Left lobe of liver (tissue), 2 donors: ENCODE measurements around the gene TM9SF3. TPM values are rescaled to one million over a fixed set of nuclear protein-coding genes. Genes with fewer than 3 reads are reported as not detected.
"Not testable (repeated sequence)": the region's sequence is repeated elsewhere in the genome, so short reads cannot be mapped to it uniquely, and the experiment has no call there.

Source experiments
- ATAC-seq: fragments of 200-7000 bp; cut with Tn5 transposase; one replicate; pipeline ENCODE4 v1.9.1; 2020; ENCODE audit warnings: mild to moderate bottlenecking, moderate library complexity
- DNase-seq: peaks from one replicate; pipeline ENCODE4 v3.0.0-alpha.2; 2020; ENCODE audit warnings: low spot score
- total RNA-seq: library from RNA; stranded (reverse); gene quantifications from one replicate; pipeline ENCODE4 v1.2.1, GENCODE V29; 2021
- donor health status: DM: no; HTN: no; CAD: no; lungs with moderate emphysema.
- donor health status: DM: no; HTN: yes; CAD: no.

The TM9SF3 gene
- total RNA-seq, 1 donor from 2014 or later, result 69.7 TPM

DNA sequence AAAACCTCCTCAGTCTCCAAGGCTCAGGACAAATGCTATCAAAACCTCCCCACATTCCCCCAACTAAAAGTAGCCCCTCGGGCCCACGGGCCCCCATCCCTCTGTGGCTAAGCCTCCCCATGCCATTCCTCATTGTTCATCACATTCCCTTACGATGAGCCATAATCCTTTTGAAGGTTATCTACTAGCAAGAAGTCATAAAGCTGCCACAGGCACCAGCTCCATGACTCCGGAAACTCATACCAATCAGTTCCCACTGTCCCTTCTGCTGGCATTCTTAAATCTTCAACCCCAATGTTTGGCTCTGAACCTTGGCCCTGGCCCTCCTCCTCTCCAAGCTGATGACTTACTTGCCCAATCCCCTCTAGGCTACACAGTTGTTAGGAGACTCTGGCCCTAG is 19.4 kb upstream of the TM9SF3 start:
- no peak for ATAC-seq
- DNase-seq, result no peak

DNA sequence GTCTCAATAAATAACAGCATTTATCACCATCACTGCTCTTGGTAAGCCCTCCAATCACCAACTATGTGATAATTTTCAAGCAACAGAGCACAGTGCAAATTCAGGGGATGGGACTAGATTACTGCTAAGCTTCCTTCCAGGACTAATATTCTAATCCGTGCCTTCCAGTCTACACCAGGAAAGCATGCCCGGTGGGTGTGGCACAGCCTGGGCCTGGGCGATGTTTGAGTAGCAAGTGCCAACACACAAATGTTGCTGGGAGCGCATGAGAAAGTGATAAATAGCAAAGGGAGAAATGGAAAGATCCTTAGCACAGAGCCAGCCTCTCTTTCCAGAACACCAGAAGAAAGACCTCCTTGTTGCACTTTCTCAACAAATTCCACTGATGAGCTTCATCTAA is 13.5 kb upstream of the TM9SF3 start:
- ATAC-seq (no peak), DNase-seq (no peak)

DNA sequence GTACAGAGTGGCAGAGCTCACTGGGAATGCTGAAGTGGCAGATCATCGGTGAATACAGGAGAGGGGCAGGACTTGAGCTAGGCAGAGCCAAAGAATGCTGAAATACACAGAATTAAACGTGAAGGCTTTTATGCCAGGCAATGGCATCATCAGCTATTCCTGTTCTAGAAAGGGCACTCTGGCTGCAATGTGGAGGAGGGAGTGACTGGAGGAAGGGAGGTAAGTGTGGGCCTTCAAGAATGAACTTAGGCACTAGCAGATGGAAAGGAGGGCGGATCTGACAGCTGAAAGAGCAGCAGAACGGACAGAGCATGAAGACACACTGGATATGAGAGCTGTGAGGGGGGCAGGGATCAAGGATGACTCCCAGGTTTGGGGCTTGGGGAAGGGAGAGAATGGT is 12.0 kb upstream of the TM9SF3 start:
- ATAC-seq, result no peak
- no peak for DNase-seq

DNA sequence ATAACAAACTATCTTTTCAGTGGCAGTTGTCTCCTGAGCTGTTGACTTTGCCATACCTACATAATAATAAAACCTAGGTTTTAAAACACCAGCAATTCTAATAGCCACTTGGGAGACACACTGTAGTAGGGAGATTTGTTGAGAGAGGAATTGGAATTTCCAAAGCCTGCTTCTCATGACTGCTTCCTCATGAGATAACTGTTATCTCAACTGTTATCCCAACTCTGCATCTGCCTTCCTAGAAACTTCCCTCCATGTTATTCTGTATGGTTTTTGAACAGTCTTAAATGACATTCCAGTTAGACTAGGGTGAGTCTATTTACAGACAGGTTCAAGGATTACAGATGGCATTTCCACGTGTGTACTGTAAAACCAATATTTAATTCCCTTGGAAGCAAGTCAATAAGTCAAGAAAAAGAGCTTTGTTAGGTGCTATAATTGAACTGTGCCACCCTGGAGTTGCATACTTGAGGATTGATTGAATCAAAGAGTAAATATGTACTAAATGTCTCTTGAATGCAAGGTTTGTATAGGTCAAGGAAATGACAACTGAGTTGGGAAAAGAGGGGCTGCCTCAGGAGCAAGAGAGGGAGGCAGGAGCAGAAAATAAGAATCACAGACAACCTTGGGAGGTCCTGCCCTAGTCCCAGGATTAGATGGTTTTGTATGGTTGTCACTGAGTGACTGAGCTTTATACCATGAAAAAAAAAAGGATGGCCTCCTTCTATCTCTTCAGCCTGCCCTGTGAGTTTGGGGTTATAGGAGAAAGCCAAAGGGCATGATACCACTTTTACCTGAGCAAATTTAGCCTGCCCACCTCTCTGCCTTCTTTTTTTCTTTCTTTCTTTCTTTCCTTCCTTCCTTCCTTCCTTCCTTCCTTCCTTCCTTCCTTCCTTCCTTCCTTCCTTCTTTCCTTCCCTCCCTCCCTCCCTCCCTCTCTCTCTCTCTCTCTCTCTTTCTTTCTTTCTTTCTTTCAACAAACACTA is 9.9 kb upstream of the TM9SF3 start:
- no peak for DNase-seq
- no peak for ATAC-seq

DNA sequence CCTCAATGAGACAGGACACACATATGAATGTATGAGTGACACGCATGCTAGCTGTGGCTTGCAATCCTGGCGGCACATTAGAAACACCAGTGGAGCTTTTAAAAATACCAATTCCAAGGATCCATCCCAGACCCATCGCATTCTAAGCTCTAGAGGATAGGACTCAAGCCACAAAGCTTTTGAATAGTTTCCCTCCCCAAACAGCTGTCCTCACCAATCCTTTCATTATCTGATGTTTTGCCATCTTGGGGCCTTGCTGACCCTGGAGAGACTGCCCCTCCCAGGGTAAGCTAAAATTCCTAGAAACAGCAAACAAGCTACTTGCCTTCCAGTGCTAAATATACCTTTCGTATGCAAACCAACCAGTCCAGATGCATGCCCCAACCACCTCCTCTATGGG is 8.9 kb upstream of the TM9SF3 start:
- DNase-seq (no peak), ATAC-seq (no peak)

DNA sequence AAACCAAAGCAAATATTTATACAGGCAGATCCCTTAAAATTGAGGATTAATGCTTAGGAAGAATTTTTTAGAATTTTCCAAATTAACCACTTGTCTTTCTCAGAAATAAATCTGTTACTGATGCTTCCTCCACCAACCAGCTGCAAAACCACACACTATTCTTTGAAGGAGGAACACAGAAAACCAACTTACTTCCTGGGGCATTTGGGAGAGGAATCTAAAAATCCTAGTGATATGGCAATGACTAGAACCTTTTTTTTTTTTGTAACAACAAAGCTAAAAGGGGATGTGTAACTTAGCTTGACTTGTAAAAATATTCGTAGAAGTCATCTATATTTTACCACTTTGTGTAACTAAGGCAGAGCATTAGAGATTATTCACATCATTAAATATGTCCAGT is 5.1 kb upstream of the TM9SF3 start:
- DNase-seq (no peak), ATAC-seq (no peak)

DNA sequence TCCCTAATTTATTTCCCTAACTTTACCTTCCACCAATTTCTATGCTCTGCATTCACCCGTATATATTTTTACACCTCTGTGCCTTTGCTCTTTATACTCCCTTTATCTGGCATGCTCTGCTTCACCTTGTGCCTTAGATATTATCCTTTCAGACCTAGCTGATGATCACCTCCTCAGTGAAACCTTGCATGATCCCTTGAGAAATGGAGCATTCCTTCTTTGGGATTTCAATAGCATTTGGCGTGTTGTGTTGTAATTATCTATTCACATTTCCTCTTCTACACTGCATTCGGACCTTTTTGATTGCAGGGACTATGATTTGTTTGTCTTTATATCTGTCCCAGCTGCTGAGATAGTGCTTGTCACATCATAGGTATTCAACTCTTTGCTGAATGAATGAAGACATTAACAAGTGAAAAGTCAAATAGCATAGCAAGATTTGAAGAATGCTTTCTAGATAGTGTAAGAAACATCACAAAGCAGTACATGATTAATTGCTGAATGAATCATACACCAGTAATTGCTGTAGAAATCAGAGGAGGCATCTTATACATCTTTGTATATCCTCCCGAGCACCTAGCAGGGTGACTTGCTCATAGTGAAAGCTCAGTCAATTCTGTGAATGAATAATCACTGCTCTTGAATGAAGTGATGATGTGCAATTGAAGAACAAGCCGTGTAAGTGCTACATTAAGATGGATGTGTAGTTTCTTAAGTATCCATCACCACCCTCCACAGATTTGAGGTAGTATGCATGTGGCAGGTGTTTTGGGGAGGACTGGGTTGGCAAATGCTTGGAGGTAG is 2.0 kb upstream of the TM9SF3 start:
- no peak for ATAC-seq
- no peak for DNase-seq

DNA sequence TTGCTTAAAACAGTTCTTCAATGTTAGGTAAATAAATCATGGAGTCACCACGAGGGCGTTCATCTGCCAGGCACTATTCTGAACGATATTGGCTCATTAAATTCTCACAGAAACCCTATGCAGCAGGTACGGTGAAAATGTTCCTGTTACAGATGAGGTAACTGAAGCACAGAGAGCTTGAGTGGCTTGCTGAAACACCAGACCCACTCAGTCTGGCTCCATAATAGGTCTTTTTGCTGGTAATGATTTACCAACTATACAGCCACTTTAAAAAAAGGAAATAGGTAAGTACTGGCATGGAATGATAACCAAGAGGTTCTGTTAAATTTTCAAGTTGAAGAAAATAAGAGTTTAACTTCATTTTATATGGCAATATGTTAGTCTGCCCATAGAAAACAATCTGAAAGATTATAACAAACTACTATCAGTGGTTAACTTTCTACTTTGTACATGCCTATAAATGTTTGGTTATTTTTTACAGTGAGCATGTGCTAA is 1.3 kb upstream of the TM9SF3 start:
- no peak for DNase-seq

DNA sequence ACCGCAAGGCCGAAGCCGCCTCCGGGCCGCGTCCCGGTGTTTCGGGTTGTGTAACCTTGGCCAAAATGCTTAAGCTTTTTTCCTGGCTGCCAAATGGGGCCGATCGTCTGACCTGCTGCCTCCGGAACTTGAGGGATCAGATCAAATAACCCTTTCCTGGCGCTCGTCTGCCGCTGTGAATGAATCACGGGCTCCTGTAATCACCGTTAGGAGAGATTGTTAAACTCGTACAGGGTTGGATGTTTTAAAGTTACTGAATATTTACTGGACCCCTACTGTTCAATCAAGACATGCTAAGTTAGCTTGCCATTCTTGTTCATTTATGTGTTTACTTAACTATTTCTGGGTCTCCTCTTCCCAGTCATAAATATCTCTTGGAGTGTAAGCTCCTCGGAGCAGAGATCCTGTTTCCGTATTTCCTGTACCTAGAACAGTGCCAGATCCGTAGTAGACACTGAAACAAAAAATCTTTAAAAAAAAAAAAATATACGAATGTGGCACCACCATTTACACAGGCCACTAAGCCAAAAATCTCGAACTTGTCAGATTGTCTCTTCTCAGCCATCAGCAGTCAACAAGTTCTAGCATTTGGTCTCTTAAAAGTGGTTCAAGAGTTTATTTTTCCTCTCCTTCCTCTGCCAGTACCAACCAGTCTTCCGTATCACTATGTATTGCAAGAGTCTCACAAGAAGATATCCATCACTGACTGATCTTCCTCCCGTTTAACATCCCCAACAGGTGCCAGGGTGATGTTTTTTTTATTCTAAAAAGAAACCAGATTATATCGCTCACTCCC is 650 bp upstream of the TM9SF3 start:
- ATAC-seq (peak; percentile 63), DNase-seq (peak; percentile 83)

More for the DNA sequence above, 1.3 kb upstream of the TM9SF3 start:
- peak; percentile 1 for ATAC-seq

DNA sequence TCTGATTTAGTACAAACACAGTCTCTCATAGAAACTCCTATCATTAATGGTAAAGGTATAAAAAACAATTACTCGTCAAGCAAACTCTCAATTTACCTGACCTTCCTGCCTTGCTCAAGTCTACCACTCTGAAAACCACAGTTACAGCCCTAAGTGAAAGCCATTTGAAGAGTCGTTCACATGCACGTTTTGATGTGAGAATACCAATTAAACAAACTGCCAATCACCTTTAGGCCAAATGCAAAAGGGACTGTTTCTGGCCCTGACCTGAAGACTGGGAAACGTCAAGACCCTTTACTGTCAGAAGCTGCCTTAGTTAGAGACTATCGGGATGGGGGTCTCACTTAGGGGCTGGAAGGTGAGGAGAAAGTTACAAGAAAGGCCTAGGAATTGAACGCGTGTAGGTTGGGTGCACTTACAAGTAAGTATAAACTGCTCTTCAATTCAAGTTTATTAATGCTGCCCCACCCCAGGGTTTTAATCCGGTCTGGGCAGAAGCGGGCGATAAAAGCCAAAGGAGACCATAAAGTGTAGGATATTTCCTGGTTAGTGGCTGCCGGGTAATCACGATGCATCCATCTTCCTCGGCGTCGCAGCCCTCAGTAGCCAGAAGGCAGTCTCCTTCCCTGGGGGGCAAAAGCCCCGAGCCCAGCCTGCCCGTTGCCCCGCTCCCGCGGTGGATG is 935 bp downstream of the TM9SF3 start:
- DNase-seq, result no peak
- ATAC-seq, result peak; percentile 5

DNA sequence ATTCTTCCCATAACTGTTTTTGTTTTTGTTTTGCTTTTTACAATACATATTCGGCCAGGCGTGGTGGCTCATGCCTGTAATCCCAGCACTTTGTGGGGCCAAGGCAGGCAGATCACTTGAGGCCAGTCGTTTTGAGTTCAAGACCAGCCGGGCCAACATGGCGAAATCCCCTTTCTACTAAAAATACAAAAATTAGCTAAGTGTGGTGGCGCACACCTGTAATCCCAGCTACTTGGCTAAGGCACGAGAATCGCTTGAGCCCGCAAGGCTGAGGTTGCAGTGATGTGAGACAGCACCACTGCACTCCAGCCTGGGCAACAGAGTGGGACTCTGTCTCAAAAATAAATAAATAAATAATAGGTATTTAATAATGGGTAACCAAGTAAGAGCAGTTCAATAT is 2.3 kb downstream of the TM9SF3 start:
- no peak for ATAC-seq
- no peak for DNase-seq

DNA sequence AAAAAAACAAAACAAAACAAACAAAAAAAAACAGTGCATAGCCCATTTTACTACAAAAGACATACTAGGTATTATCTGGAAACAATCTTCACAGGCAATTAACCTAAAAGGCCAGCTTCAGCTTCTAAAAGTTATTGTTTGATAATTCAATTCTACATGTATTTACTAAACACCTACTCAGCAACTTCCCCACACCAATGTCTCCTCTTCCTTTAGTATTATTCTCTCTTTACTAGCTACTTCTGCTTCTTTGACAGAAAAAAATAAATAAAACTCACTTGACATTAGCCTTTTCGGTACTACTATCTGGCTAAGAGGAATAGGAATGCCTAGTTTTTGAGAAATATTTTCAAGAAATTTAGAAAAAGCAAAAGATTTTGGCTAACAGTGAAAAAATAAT is 2.8 kb downstream of the TM9SF3 start:
- DNase-seq (no peak), ATAC-seq (no peak)

DNA sequence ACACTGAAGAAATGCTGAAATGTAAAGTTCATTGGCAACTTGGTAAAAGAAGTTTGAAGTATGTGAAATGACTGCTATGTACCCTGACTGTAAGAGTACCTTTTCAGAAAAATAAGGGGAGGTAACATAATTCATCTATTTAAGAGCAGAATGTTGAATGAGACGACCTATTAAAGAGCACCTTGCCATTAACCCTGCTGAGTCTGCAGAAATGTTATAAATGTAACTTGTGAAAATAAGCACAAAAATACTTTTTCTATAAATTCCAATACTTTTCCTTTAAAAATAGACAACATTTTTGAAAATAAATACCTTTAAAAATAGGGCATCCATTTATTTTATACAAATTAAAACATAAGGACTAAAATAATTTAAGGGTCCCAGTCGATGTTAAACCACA is 7.7 kb downstream of the TM9SF3 start:
- ATAC-seq, result no peak
- no peak for DNase-seq

DNA sequence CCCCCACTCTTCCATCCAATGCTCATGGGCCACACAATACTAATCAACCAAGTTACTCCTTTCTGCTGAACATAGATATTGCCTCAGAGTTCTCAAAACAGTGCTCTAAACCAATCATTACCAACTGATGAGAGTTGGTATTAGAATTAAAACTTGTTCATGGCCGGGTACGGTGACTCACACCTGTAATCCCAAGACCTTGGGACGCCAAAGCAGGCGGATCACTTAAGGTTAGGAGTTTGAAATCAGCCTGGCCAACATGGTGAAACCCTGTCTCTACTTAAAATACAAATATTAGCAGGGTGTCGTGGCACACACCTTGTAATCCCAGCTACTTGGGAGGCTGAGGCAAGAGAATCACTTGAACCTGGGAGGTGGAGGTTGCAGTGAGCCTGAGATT is 8.2 kb downstream of the TM9SF3 start:
- ATAC-seq, result no peak
- no peak for DNase-seq

DNA sequence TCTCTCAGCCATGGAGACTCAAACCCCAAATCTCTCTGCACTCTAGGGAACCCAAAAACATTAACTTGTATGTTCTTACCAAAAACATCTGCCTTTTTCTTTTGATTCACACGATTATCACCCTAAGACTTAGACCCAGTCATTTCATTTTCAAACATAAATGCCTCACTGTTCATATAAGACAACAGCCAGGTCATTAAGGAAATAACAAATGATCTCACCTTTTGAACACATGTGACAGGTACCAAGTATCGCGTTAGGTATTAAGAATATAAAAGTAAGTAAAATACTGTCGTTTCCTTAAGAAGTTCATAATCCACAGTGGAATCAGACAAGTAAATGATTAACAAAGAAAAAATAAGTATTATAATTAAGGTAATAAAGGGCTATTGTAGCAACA is 8.8 kb downstream of the TM9SF3 start:
- ATAC-seq (no peak), DNase-seq (no peak)

DNA sequence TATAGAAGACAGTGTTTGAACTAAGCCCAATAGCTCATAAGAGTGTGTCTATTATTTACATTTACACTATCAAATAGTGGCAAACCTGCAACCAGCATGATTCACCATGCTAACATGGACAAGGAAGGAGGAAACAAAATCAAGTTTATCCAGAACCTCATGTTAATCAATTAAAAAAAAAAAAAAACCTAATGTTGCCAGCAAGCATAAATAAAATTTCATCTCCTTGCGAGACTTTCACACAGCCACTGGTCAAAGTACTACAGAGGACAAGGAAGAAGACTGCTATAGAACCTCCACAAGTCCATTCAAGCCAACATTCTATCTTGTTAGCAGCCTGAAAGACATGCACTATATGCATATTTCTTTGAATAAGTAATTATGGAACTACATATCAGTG is 9.7 kb downstream of the TM9SF3 start:
- ATAC-seq, result no peak
- DNase-seq, result no peak

DNA sequence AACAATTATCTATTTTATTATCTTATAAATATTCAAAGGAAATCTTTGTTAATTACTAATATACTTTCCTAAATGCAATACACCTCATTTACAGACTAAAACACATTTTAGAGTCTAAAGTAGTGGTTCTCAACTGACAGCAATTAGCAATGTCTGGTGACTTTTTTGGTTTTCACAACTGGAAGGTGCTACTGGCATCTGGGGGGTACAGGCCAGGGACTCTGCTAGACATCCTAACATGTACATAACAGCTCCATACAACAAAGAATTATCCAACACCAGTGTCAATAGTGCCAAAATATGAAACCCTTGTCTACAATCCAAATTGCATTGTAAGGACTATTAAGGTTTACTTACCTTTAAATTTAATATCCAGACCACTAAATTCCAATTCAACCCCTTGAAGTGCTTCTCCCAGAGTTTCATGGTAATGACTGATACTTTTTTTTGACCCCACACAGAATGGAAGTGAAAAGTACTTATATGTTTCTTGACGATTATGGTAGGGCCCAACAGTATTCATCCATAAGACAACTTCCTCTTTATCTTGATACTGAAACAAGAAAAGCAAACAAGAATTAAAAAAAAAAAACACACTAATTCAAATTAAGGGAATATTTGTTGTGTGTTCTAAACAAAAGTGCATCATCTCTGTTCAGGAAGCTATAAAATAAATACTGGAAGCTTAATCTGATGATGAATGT is 10.4 kb downstream of the TM9SF3 start:
- ATAC-seq (no peak), DNase-seq (no peak)

DNA sequence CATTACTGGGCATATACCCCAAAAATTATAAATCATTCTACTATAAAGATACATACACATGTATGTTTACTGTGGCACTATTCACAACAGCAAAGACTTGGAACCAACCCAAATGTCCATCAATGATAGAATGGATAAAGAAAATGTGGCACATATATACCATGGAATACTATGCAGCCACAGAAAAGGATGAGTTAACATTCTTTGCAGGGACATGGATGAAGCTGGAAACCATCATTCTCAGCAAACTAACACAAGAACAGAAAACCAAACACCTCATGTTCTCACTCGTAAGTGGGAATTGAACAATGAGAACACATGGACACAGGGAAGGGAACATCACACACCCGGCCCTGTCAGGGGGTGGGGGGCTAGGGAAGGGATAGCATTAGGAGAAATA is 12.2 kb downstream of the TM9SF3 start:
- not testable (repeated sequence) for DNase-seq, ATAC-seq

DNA sequence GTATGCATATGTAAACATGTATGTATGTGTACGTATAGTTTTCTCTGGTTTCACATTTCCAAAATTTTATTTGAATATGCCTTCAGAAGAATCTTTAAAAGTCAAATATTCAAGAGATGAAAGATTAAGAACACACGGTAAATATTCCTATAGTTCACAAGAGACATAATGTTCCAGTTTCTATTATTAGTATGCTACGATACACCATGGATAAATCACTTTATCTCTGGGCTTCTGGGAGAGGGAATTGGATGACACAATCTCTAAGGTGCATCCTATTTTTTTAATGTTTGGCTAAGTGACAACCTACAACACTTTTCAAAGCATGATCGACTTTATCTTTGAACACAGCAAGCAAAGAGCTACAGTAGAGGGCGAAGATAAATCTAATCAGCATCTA is 13.8 kb downstream of the TM9SF3 start:
- ATAC-seq (no peak), DNase-seq (no peak)
